Measurements from ENCODE around the gene SP5.
"Not testable (repeated sequence)": the region's sequence is repeated elsewhere in the genome, so short reads cannot be mapped to it uniquely, and the experiment has no call there.

The SP5 gene

DNA sequence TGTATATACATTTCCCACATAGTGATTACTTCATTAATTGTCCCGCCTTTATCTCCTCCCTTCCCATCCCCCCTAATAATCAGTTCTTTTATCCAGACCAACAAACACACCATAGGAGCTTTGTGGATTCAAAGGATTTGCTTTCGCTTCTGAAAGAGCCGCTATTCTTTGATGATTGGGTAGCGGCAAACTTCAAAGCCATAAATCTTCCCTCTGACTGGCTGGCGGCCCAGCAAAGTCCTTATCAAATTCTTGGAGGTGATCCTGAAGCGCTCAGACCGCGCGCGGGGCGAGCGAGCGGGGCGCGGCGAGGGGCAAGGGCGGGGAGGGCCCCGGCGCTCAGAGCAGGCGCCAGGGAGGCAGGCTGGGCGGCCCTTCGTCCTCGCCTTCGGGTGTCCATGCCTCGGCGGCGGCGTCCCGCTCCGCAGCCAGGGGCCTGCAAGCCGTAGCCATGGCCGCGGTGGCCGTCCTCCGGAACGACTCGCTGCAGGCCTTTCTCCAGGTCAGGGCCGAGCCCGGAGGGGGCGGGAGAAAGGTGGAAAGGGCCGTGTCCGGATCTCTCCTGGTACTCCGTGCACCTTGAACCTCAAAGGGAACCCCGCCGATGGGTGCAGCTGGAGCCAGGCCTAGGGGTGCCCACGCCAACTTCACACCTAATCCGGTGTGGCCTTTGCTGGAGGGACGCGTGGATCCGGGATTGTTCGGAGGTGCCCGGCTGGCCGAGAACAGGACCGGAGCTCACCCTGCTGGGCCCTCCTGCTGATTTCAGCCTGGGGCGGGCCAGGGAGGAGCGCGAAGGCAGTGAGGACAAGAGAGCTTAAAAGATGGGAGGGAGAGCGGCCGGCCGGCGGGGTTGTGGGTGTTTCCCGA is at the start of gene SP5:
Gene SP5 (plus strand): TSS at position 276 of the 870 bp plus-strand sequence. CDS start 176 bp downstream, at position 452.
- peak; percentile 20 for DNase-seq

DNA sequence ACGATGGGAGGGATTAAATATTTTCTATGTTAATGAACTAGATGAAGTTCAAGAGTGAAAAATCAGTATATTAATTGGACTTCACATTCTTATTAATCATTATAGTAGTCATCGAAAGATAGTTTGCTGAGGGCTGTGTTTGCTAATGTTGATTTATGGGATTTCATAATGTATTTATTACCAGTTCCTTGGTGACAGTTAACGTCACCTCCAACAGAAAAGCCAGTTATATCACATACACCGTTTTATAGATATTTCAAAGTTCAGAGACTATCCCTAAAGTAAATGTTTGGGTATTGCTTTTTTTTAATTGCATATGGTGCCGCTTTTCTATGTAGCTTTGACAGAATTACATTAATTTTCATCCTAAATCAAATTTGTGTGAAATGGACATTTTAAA is 49.4 kb upstream of the SP5 start:
- DNase-seq, result no peak

DNA sequence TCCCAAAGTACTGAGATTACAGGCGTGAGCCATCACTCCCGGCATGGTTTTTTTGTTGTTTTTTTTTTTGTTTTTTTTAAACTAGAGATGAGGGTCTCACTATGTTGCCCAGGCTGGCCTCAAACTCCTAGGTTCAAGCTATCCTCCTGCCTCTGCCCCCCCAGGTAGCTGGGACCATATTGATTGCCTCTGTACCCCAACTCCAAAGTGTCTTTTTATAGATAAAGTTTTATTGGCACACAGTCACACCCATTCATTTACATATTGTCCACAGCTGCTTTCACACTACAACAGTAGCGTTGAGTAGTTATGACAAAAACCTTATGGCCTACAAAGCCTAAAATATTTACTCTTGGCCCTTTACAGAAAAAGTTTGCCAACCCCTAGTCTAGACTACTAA is 45.2 kb upstream of the SP5 start:
- no peak for DNase-seq

DNA sequence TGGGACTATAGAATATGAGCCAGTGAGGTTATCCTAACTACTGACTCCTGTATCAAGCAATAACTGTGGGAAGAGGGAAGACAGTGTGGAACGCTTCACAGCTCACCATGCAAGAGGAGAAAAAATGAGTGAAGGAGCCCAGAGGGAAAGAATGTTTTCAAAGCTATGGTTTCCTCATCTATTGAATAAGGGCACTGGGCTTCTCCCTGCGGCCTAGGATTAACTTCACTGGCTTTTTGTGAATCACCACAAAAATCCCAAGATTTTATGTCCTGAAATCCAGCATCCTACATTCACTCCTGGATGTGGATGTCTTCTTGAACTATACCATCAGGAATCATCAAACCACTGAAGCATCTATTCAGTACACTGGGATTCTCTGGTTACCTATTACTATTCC is 44.5 kb upstream of the SP5 start:
- no peak for DNase-seq

DNA sequence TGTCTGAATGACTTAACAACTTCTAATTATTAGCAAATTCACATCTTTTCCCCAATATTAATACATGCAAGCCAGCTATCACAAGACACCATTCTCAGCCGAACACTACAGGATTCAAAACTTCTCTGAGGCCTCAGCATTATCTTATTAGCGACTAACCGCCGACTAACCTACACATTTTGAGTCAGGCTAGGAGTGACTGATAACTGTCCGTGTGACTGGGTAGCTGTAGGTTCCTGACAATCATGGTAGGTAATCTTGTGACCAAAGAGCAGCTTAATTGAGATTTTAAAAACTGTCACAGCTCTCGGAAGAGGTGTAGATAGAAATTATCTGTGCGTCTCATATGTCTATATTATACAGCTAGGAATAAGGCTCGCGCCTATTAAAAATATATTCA is 44.1 kb upstream of the SP5 start:
- DNase-seq, result no peak

DNA sequence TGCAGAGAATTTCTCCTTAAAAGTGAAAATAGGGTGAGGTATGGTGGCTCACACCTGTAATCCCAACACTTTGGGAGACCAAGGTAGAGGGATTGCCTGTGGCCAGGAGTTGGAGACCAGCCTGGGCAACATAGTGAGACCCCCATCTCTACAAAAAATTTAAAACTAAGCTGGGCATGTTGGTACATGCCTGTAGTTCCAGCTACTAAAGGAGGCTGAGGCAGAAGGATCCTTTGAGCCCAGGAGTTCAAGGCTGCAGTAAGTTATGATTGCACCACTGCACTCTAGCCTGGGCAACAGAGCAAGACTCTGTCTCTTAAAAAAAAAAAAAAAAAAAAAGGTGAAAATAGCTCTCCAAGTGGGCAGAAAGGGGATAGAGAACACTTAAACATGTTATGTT is 40.9 kb upstream of the SP5 start:
- DNase-seq, result not testable (repeated sequence)

DNA sequence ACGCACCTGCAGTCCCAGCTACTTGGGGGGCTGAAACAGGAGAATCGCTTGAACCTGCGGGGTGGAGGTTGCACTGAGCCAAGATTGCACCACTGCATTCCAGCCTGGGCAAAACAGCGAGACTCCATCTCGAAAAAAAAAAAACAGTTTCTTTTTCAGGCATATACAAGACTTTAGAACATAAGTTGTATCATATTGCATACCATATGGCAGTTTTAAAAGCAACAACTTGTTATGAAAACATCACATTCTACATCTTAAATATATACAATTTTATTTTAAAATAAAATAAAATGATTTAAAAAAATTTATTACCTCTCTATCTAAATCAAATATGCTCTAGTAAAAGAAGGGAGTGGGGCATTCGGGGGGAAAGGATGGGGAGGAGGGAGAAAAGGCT is 39.4 kb upstream of the SP5 start:
- no peak for DNase-seq

DNA sequence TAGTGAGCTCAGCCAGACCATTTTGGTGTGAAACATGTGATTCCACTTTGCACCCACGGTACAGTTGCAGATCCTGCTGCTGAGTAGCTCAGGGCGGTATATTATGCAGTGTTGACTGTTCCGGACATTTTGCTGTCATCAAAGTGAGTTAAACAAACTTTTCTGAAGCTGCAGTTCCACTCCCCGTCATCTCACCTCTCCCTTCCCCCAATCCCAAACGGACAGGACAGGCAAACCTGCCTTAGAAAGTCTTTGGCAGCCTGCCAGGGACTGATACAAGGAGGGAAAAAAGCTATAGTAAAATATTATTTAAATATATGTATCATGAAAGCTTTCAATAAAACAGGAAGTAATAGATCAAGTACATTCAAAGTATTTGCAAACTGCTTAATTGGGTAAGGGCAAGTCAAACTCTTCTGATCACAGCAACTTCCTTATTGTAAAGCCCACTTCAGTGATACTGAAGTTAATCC is 35.5 kb upstream of the SP5 start:
- no peak for DNase-seq

DNA sequence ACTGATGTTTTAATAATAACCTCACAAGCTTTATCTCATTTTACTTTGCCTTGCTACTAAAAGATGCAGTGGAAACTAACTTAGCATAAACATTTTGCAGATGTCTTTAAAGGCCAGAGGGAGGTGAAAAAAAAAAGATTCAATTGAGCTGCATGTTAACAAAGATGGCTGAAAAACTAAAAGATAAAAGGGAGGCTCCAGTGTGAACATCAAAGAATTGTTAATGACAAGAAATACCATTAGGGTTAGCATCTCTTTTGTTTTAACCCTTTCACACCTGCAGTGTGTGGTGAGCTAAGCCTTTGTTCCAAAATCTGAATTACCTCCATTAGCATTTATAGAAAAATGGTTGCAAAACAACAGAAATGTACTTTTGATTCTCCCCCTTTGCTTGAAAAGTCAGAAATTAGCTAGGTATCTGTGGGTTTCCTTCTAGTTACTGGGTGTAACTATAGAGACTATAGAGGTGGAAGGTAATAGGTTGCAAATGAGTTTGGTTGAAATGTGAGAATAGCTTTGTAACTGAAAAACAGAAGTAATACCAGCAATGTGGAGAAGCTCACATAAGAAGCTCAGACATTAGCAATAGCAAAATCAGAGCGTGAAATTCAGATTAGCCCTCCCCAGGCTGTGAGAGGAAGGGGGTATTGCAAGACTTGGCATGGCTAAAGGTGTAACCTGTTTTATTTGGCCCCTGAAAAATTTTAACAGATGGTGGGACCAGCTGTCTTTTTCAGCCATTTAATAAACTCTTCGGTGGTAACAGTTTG is 34.8 kb upstream of the SP5 start:
- no peak for DNase-seq

DNA sequence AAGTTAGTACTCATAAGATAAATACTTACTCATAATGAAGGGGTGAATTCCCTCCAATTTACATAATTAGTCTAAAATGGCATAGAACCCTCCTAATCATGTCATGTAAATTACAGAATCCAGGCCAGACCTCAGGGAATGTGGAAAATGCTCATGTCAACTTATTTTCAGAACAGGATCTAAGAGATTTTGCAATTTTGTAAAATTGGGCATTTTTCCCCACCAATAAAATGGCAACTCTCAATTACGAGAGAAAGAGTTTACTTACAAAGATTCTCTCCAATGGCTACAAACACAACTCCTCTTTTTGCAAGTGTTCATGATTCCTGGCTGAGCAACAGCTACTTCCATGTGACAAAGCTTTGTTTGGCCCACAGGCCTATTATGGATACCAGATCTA is 33.8 kb upstream of the SP5 start:
- DNase-seq, result no peak

DNA sequence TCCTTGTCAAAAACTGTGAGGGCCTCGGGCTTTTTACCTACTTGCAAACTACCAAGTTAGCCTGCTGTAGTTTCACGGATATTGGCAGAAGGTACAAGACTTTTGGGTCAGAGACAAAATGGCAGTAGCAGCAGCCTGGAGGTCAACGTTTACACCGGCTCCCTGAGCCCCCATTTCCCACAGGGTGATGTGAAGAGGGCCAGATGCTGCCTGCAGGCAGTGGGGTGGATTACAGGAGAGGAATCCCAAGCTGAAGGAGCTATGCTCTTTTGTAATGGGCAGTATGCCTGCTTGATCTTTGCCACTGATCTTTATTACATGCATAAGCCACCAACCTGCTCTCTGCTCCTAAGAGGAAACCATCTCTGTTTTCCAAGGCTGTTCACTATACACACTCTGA is 29.5 kb upstream of the SP5 start:
- no peak for DNase-seq

DNA sequence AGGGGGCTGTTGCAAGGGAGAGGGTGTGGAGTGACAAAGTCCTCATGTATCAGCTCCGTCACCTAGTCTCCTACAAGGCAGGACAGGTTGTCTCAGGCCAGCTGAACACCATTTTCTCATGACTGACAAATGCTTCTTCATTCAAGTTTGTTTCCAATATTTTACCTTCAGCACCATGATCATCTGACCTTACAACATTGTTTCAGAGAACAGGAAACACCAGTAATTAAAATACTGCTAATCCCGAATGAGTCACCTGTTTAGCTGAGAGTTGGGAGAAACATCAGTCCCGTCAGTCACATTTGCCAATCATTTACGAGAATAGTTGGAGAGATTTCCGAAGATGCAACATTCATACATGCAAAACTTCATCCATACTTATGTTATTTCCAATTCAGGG is 25.7 kb upstream of the SP5 start:
- DNase-seq, result no peak

DNA sequence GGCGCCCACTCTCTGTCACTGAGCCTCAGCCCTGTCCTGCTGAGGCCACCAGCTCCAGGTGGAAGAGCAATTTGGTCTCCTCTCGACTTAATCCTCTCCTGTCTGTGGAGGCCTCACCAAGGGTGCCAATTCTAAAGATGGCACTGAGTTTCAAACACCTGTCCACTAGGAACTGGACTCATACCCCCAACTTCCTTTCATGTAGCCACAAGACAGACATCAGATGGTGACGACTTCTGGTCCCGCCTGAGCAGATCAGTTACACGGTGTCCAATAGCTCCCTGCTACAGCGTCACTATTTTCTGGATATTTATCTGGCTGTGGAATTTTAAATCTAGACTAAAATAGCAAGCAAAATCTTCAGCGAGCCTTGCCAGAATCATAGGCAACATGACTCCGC is 24.5 kb upstream of the SP5 start:
- DNase-seq, result no peak

DNA sequence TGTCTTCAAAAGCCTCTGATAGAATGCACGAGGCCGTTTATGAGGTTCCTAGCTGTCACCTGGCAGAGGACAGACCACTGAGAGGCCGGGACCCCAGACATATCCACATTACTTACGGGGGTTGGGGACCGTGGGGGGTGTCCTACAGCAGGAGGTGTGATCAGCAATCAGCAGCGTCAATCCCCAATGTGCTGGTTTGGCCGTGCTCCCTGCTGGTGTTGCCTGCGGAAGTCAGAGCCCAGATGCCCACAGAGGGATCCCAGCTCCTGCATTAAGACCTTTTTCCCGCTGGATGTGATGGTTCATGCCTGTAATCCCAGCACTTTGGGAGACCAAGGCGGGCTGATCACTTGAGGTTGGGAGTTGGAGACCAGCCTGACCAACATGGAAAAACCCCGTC is 20.8 kb upstream of the SP5 start:
- no peak for DNase-seq

DNA sequence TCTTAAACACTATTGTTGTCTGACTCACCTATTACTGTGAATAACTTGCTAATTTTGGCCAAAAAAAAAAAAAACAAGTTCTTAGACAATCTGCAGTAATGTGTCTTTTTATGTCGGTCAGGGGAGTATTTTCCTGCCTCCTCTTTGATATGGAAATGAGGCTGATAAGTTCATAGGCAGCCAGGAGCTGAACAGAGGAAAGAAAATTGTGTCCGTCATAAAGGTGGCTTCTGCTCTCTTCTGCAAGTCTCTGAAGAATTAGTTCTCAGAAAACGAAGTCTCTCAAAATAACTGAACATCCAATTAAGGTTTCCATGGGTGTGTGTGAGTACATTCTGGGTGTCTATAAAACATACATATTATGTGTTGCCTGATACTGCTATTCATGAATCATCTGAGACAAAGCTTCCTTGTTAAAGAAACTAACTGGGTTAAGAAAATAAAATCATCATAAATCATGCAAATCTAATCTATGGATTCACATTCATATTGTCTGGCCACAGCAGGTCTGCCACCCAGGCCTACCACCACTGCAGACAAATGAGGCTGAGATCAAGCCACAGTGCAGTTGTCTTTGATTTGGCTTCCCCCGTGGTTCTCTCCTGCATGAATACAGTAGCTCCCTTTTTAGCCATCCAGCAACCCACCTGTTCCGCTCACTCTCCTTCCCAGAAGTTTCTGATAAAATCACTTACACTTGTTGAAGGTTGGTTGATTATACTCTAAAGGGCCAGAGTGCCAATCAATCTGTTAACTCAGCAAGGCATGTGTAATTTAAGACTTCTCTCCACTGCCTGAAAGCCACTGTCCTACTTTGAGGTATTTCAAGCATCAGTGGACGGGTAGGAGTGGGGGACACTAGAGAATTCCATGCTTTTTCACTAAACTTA is 19.4 kb upstream of the SP5 start:
- no peak for DNase-seq

DNA sequence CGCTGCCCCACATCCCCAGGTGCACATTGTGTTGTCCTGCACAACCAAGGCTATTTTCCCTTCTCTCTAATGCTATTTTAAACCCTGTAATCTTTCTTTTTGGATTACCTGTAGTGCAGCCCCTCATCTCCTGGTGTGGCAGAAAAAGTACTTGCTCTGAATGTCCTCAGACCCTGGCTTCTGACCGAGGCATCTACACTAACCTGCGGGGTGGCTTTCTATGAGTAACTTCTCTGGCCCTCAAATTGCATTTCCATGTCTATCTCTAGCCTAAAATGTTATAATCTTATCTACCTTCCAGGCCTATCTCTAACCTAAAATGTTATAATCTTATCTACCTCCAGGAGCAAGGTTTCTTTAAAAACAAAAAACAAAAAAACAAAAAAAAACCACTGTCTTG is 18.2 kb upstream of the SP5 start:
- no peak for DNase-seq

DNA sequence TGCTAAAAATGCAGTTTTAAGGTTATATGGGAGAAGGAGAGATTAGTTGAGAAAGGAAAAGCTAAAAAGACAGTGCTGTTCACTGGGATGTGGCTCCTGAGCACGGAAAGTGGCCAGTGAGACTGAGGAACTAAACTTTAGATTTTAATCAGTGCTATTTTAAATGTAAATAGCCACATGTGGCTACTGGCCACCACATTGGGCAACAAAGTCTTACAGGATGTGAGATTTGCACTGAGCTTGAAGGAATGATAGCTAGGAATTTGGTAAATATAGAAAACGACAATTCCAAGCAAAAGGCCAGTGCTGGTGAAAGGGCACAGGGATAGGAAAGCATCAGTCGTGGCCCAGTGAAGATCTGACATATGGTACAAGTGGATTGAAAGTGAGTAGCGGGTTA is 14.1 kb upstream of the SP5 start:
- DNase-seq, result no peak

DNA sequence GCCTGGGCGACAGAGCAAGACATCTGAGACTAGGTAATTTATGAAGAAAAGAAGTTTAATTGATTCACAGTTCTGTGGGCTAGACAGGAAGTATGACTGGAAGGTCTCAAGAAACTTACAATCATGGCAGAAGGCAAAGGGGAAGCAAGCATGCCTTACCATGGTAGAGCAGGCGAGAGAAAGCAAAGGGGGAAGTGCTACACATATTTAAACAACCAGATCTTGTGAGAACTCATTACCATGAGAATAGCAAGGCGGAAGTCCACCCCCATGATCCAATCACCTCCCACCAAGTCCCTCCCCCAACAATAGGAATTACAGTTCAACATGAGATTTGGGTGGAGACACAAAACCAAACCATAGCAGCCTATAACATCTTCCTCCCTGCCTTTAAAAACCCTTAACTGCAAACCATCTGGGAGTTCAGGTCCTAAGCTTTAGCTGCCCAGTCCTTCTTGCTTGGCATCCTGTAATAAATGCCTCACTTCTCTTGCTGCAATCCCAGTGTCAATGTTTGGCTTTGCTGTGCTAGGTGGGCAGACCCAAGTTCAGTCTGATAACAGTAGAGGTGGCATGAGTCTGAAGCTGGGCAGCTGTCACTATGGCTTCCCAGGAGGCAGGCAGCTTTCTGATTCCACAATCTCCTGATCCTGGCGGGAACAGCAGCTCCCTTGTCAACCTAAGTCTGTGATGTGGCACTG is 11.2 kb upstream of the SP5 start:
- no peak for DNase-seq

DNA sequence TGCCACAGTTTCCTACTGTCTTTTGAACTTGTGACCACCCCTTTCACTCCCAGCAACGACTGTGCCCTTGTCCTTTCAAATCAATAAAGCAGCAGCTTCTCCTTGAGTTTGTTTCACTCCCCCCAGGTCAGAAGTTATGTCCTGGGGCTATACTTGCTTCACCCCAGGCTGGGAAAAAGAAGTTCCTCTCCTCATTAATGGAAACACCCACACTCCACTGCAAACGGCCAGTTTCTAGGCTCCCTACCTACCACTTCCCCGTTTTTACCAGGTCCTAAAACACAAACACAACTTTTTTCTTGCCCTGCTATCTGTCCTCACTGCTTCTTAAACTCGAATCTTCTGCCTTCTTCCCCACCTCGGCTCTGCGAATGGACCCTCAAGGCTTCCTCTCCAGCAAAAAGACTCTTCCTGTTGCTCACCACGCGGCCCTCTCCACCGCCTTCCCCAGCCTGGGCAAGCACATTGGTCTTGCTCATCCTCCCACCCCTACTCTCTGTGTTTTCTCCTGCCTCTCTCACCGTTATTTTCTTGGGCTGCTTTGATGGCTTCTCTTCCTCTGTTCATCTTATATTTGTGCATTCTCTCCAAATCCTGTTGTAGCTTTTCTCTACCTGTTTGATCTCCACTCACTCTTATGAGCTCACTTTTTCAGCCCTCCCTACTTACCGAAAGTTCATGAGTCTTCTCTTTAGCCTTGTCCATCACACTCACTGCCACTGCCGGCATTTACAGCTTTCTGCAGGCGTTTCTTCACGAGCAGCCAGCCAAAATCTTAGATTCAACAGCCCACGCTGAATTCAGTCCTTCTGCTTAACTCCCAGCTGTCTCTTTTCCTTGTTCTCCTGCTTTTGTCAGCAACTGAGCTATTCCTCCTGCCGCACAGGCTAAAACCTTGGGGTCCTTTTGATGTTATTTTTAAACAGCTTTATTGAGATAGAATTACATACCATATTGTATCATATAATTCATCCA is 7.0 kb upstream of the SP5 start:
- DNase-seq, result no peak

DNA sequence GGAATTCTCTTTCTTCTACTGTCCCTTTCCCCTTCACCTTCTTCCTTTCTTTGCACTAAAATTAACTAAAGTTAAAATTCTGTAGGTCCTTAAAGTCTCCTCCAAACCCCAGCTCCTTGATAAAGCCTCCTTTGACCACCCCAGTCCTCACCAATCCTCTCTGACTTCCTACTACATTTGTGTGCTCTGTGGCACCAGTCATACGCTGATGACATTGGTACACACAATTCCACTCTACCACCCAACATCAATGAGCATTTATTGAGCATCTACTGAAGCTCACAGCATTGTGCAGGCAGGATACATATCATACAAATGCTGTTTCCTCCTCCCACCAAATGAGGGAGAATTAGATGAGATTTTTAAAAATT is 4.5 kb upstream of the SP5 start:
- no peak for DNase-seq

DNA sequence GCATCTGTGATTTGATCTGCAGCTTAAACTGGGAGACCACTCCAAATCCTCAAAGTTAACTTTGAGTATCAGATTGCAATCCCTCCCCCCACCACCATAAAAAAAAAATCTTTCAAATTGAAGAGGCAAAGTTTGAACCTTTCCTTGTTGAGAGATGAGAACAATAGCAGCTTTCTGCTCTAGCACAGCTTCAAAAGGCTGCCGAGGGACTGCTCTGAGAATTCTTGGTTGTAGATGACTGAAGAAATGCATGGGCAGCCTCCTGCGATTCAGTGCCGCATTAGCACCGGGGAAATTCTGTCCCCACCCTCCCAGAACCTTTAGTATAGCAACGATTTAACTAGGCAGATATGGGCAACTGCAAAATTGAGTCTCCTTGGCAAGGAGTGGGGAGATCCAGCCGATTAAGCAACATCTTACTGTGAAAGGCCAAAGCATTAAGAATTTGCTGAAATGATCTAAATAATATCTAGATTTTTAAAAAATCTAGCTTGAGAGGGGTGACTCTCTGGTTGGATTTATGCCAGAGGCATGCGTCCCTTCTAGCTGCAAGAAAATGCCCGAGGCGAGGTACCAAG is 3.9 kb upstream of the SP5 start:
- no peak for DNase-seq
